ENCODE data around the gene NRCAM.

The NRCAM gene

GRCh38 chr7:108331971-108332370 lies 124.3 kb downstream of the NRCAM start:
- DNase-seq (ENCODE audit: low read depth), result no peak
- H3K4me3 ChIP-seq (ENCODE audit: low read length), result no peak overlapping the region
- no peak for TF ChIP-seq CTCF (IDR thresholded peaks at IDR 0.05; ENCODE audit: insufficient read depth, low read depth, low read length, missing control alignments)

GRCh38 chr7:108330227-108330626 lies 126.0 kb downstream of the NRCAM start:
- no peak for TF ChIP-seq CTCF (IDR thresholded peaks at IDR 0.05; ENCODE audit: insufficient read depth, low read depth, low read length, missing control alignments)

GRCh38 chr7:108329514-108329913 lies 126.7 kb downstream of the NRCAM start:
- no peak for TF ChIP-seq CTCF (IDR thresholded peaks at IDR 0.05; ENCODE audit: insufficient read depth, low read depth, low read length, missing control alignments)
- no peak overlapping the region for H3K4me3 ChIP-seq (ENCODE audit: low read length)
- no peak for DNase-seq (ENCODE audit: low read depth)

More at GRCh38 chr7:108330227-108330626, 126.0 kb downstream of the NRCAM start:
- no peak for DNase-seq (ENCODE audit: low read depth)
- no peak overlapping the region for H3K4me3 ChIP-seq (ENCODE audit: low read length)

GRCh38 chr7:108328174-108328651 lies 128.0 kb downstream of the NRCAM start:
- TF ChIP-seq CTCF (IDR thresholded peaks at IDR 0.05; ENCODE audit: insufficient read depth, low read depth, low read length, missing control alignments), result no peak
- no peak for DNase-seq (ENCODE audit: low read depth)
- no peak overlapping the region for H3K4me3 ChIP-seq (ENCODE audit: low read length)

GRCh38 chr7:108327353-108327752 lies 128.9 kb downstream of the NRCAM start:
- no peak for TF ChIP-seq CTCF (IDR thresholded peaks at IDR 0.05; ENCODE audit: insufficient read depth, low read depth, low read length, missing control alignments)
- H3K4me3 ChIP-seq (ENCODE audit: low read length), result no peak overlapping the region

GRCh38 chr7:108326938-108327337 lies 129.3 kb downstream of the NRCAM start:
- TF ChIP-seq CTCF (IDR thresholded peaks at IDR 0.05; ENCODE audit: insufficient read depth, low read depth, low read length, missing control alignments), result no peak
- DNase-seq (ENCODE audit: low read depth), result no peak
- no peak overlapping the region for H3K4me3 ChIP-seq (ENCODE audit: low read length)

More at GRCh38 chr7:108327353-108327752, 128.9 kb downstream of the NRCAM start:
- no peak for DNase-seq (ENCODE audit: low read depth)
